Peyer's patch (tissue), 4 donors: ENCODE results near the gene ME1. TPM values are rescaled to one million over a fixed set of nuclear protein-coding genes. Genes with fewer than 3 reads are reported as not detected.

Experiments used
- DNase-seq, 3 donors: peaks; one replicate each; pipeline ENCODE4 v3.0.0-alpha.2; 2017 to 2019
- H3K27ac ChIP-seq, 4 donors: fragments of 200-600 bp; sonication (generic); one replicate each; pipeline ENCODE4 v1.5.1; 2016 to 2019
- H3K27me3 ChIP-seq, 2 donors: fragments of 200-600 bp; sonication (generic); one replicate each; pipeline ENCODE4 v1.5.1; 2019
- H3K36me3 ChIP-seq, 3 donors: fragments of 200-600 bp; sonication (generic); one replicate each; pipeline ENCODE4 v1.5.1; 2016 to 2019
- H3K4me1 ChIP-seq, 4 donors: fragments of 200-600 bp; sonication (generic); one replicate each; pipeline ENCODE4 v1.5.1; 2016 to 2019
- H3K4me3 ChIP-seq, 4 donors: fragments of 200-600 bp; sonication (generic); 1 replicate in 3 of 4; 2 replicates in 1 of 4; pipeline ENCODE4 v1.5.1; 2016 to 2019; ENCODE audit warnings: mild to moderate bottlenecking in 1 of 4
- H3K9me3 ChIP-seq, 4 donors: fragments of 200-600 bp; sonication (generic); one replicate each; pipeline ENCODE4 v1.5.1; 2016 to 2019; ENCODE audit warnings: mild to moderate bottlenecking in 1 of 4
- CTCF ChIP-seq, 6 experiments: fragments of 450-650 bp in 4 of 6; fragments of 200-600 bp in 2 of 6; sonication (generic) in 1 of 6; IDR thresholded peaks; one replicate each; pipeline ENCODE4 v1.5.1; 2017 to 2019; ENCODE audit warnings: antibody characterized with exemption in 6 of 6, mild to moderate bottlenecking in 3 of 6, moderate library complexity in 1 of 6
- POLR2A ChIP-seq, 2 donors: fragments of 450-650 bp; IDR thresholded peaks; one replicate each; pipeline ENCODE4 v1.5.1; 2017; ENCODE audit warnings: antibody characterized with exemption in 2 of 2, mild to moderate bottlenecking in 2 of 2, moderate library complexity in 2 of 2
- total RNA-seq, 4 donors: library from RNA; depleted of rRNA; stranded (reverse); fragments of >200 nt; gene quantifications; one replicate each; pipeline ENCODE4 v1.1.0, GENCODE V29; 2016

The ME1 gene
- total RNA-seq, 4 donors from 2014 or later, result 7.4 to 39.1 (median 19.6) TPM

- Histone ChIP-seq H3K9me3 (no peaks in the 10 kb centered on the region), H3K4me3 (no peak overlapping the region), H3K27ac (no peak overlapping the region), H3K27me3 (no peaks in the 10 kb centered on the region), H3K36me3 (peaks cover 0 to 4% (median 0%) of the 10 kb centered on the region in 3 donors), H3K4me1 (no peaks in the 10 kb centered on the region)
- DNase-seq, result no peak
- TF ChIP-seq CTCF (IDR thresholded peaks at IDR 0.05), result no peak
- no peak for TF ChIP-seq POLR2A (IDR thresholded peaks at IDR 0.05)
Measured at GRCh38 chr6:83226517-83226916, 204.3 kb downstream of the ME1 start.

GRCh38 chr6:83221889-83222479 is 208.9 kb downstream of the ME1 start:
- no peaks in the 10 kb centered on the region for H3K36me3 ChIP-seq
- no peak for DNase-seq
- H3K4me3 ChIP-seq, result no peak overlapping the region
- H3K27ac ChIP-seq, result no peak overlapping the region
- H3K9me3 ChIP-seq, result no peaks in the 10 kb centered on the region
- TF ChIP-seq POLR2A (IDR thresholded peaks at IDR 0.05) (no peak), CTCF (IDR thresholded peaks at IDR 0.05) (peak in 4 of 6 experiments; percentile 46 to 59 (median 52))
- no peaks in the 10 kb centered on the region for H3K27me3 ChIP-seq
- no peaks in the 10 kb centered on the region for H3K4me1 ChIP-seq

- H3K27me3 ChIP-seq, result no peaks in the 10 kb centered on the region
- no peaks in the 10 kb centered on the region for H3K4me1 ChIP-seq
- no peaks in the 10 kb centered on the region for H3K36me3 ChIP-seq
- TF ChIP-seq POLR2A (IDR thresholded peaks at IDR 0.05), result no peak
- TF ChIP-seq CTCF (IDR thresholded peaks at IDR 0.05), result no peak
- DNase-seq, result no peak
- H3K4me3 ChIP-seq, result no peak overlapping the region
- no peaks in the 10 kb centered on the region for H3K9me3 ChIP-seq
- H3K27ac ChIP-seq, result no peak overlapping the region
Measured at GRCh38 chr6:83221276-83221675, 209.6 kb downstream of the ME1 start.

- no peaks in the 10 kb centered on the region for H3K9me3 ChIP-seq
- DNase-seq, result no peak
- H3K27ac ChIP-seq, result no peak overlapping the region
- no peak overlapping the region for H3K4me3 ChIP-seq
- no peaks in the 10 kb centered on the region for H3K27me3 ChIP-seq
- TF ChIP-seq CTCF (IDR thresholded peaks at IDR 0.05) (no peak), POLR2A (IDR thresholded peaks at IDR 0.05) (no peak)
- H3K4me1 ChIP-seq, result no peaks in the 10 kb centered on the region
- H3K36me3 ChIP-seq, result no peaks in the 10 kb centered on the region
Measured at GRCh38 chr6:83220121-83220520, 210.7 kb downstream of the ME1 start.

- TF ChIP-seq CTCF (IDR thresholded peaks at IDR 0.05) (no peak), POLR2A (IDR thresholded peaks at IDR 0.05) (no peak)
- no peaks in the 10 kb centered on the region for H3K9me3 ChIP-seq
- no peaks in the 10 kb centered on the region for H3K27me3 ChIP-seq
- H3K36me3 ChIP-seq, result no peaks in the 10 kb centered on the region
- H3K4me3 ChIP-seq, result no peak overlapping the region
- DNase-seq, result no peak
- no peaks in the 10 kb centered on the region for H3K4me1 ChIP-seq
- no peak overlapping the region for H3K27ac ChIP-seq
Measured at GRCh38 chr6:83218646-83219045, 212.2 kb downstream of the ME1 start.

- Histone ChIP-seq H3K4me3 (no peak overlapping the region), H3K27ac (no peak overlapping the region), H3K9me3 (no peaks in the 10 kb centered on the region), H3K27me3 (no peaks in the 10 kb centered on the region), H3K4me1 (no peaks in the 10 kb centered on the region), H3K36me3 (no peaks in the 10 kb centered on the region)
- no peak for TF ChIP-seq POLR2A (IDR thresholded peaks at IDR 0.05)
- TF ChIP-seq CTCF (IDR thresholded peaks at IDR 0.05), result no peak
- no peak for DNase-seq
Measured at GRCh38 chr6:83216806-83217205, 214.0 kb downstream of the ME1 start.
